MM.1S (cell line): Measurements from ENCODE around the gene TTC13.

Source experiments
- CTCF ChIP-seq: fragments of 300-600 bp; sonication (generic); IDR thresholded peaks from 2 replicates; pipeline ENCODE4 v1.5.1; 2016; ENCODE audit warnings: antibody characterized with exemption, low read length, mixed read lengths
- EZH2 ChIP-seq: fragments of 300-600 bp; sonication (generic); optimal IDR thresholded peaks from 2 replicates; pipeline ENCODE3; 2017; ENCODE audit warnings: low read depth, mild to moderate bottlenecking, antibody characterized with exemption, low read length, mixed read lengths

GRCh38 chr1:230986976-230987375, 8.3 kb upstream of the TTC13 start:
- TF ChIP-seq CTCF (no peak), EZH2 (no peak)
